ENCODE results near the gene TMPRSS7.

TMPRSS7 gene

DNA sequence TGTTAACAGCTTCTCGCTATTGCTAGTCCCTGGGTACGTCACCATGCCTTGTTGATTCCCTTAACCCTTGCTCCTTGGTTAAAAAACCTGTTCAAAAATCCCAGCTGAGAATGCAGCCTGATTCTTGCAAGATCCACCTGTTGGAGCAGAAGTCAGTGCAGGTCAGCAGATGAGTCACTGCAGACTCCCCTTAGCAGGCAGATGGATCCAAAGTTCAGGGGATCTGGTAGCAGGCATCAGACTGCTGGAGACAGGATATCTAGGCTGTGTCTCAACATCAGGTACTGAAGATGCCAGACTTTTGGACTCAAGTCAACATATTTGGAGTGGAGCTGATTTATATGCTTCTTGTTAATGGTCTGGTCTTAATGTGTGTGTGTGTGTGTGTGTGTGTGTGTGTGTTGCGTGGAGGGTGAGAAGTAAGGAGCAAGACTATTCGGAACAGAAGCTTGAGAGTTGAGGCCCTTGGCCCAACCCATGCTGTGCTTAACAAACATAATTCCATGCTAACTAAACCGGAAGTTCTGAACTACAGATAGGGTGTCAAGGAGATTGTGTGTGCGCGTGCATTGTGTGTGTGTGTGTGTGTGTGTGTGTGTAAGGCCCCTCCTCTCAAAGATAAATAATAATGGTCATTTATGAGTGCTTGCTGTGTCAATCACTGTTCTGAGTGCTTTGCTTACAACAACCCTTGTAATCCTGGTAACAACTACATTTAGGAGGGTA, 50.6 kb downstream of the TMPRSS7 start:
- no CpG with 5 or more reads among the region's 7 CpGs for WGBS, 2 donors (ENCODE audit: extremely low coverage in 2 of 2, insufficient read length in 2 of 2, insufficient replicate concordance in 1 of 2)
- Histone ChIP-seq H2BK15ac (ENCODE audit: low read length) (no peak overlapping the region), H2BK120ac (ENCODE audit: low read depth, low read length) (no peak overlapping the region), H2AFZ (ENCODE audit: low read length) (no peak overlapping the region), H3K79me1 (ENCODE audit: low read depth, low read length) (no peaks in the 10 kb centered on the region), H3K9me3 (replicated peaks in 1 of 2; ENCODE audit: control insufficient read depth in 2 of 2, insufficient read depth in 1 of 2, low read depth in 1 of 2, low read length in 2 of 2) (no peaks in the 10 kb centered on the region), H2BK12ac (ENCODE audit: low read length) (no peak overlapping the region), H3K18ac (ENCODE audit: low read length) (no peak overlapping the region), H3K23ac (ENCODE audit: low read depth, low read length, poor library complexity) (no peak overlapping the region), H3K4me2 (ENCODE audit: insufficient read depth, low read length, poor library complexity, severe bottlenecking) (no peak overlapping the region), H4K8ac (ENCODE audit: low read depth, low read length) (no peak overlapping the region), H4K91ac (ENCODE audit: low read depth, low read length, poor library complexity) (no peak overlapping the region), H3K9ac (ENCODE audit: low read depth, low read length, poor library complexity) (no peak overlapping the region), H3K4me1 (ENCODE audit: control insufficient read depth in 2 of 2, insufficient read depth in 1 of 2, low read depth in 1 of 2, low read length in 2 of 2) (peaks cover 0 to 2% of the 10 kb centered on the region in 2 donors), H2AK5ac (ENCODE audit: low read depth, low read length) (no peak overlapping the region), H3K14ac (ENCODE audit: low read length) (no peak overlapping the region), H3K4ac (ENCODE audit: low read length) (no peak overlapping the region), H3K27me3 (ENCODE audit: control insufficient read depth in 3 of 3, insufficient read depth in 3 of 3, low read depth in 1 of 3, low read length in 3 of 3) (peaks cover 0 to 52% (median 18%) of the 10 kb centered on the region in 3 experiments), H3K27ac (replicated peaks; ENCODE audit: low read length) (no peak overlapping the region), H3K4me3 (ENCODE audit: low read length in 2 of 2) (no peak overlapping the region), H3K36me3 (replicated peaks in 1 of 2; ENCODE audit: control insufficient read depth in 2 of 2, insufficient read depth in 2 of 2, low read length in 2 of 2) (no peaks in the 10 kb centered on the region), H2BK5ac (ENCODE audit: low read length) (no peak overlapping the region)
- DNase-seq (ENCODE audit: low spot score), result no peak

DNA sequence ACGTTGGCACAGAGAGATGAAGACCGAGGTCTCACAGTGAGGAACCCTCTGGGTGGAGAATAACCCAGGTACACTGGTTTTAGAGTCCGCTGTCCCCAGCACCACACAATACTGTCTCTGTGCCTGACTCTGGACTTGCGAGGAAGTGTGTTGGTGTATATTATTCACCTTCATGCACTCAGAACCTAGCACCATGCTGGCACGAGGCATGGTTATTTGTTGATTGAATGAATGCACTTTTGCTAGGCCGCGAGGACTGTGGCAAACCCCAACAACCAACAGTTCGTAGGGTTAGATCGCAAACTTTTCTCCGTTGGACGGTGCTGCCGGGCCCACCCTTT, 51.2 kb downstream of the TMPRSS7 start:
- Histone ChIP-seq H3K23ac (ENCODE audit: low read depth, low read length, poor library complexity) (no peak overlapping the region), H3K4me3 (ENCODE audit: low read length in 2 of 2) (peak overlapping the region; percentile 52 to 77), H4K91ac (ENCODE audit: low read depth, low read length, poor library complexity) (no peak overlapping the region), H2BK120ac (ENCODE audit: low read depth, low read length) (no peak overlapping the region), H3K9me3 (replicated peaks in 1 of 2; ENCODE audit: control insufficient read depth in 2 of 2, insufficient read depth in 1 of 2, low read depth in 1 of 2, low read length in 2 of 2) (no peaks in the 10 kb centered on the region), H3K9ac (ENCODE audit: low read depth, low read length, poor library complexity) (peak overlapping the region; percentile 78), H3K4ac (ENCODE audit: low read length) (no peak overlapping the region), H3K27ac (replicated peaks; ENCODE audit: low read length) (no peak overlapping the region), H3K4me1 (ENCODE audit: control insufficient read depth in 2 of 2, insufficient read depth in 1 of 2, low read depth in 1 of 2, low read length in 2 of 2) (peaks cover 2 to 4% of the 10 kb centered on the region in 2 donors), H3K79me1 (ENCODE audit: low read depth, low read length) (no peaks in the 10 kb centered on the region), H2BK12ac (ENCODE audit: low read length) (no peak overlapping the region), H3K27me3 (ENCODE audit: control insufficient read depth in 3 of 3, insufficient read depth in 3 of 3, low read depth in 1 of 3, low read length in 3 of 3) (peaks cover 0 to 52% (median 18%) of the 10 kb centered on the region in 3 experiments), H3K18ac (ENCODE audit: low read length) (peak overlapping the region; percentile 88), H3K4me2 (ENCODE audit: insufficient read depth, low read length, poor library complexity, severe bottlenecking) (peak overlapping the region; percentile 89), H2AFZ (ENCODE audit: low read length) (peak overlapping the region; percentile 97), H2BK15ac (ENCODE audit: low read length) (no peak overlapping the region), H3K14ac (ENCODE audit: low read length) (no peak overlapping the region), H2BK5ac (ENCODE audit: low read length) (no peak overlapping the region), H3K36me3 (replicated peaks in 1 of 2; ENCODE audit: control insufficient read depth in 2 of 2, insufficient read depth in 2 of 2, low read length in 2 of 2) (no peaks in the 10 kb centered on the region), H4K8ac (ENCODE audit: low read depth, low read length) (no peak overlapping the region), H2AK5ac (ENCODE audit: low read depth, low read length) (no peak overlapping the region)
- no CpG with 5 or more reads among the region's 12 CpGs for whole genome bisulfite sequencing, 2 donors (ENCODE audit: extremely low coverage in 2 of 2, insufficient read length in 2 of 2, insufficient replicate concordance in 1 of 2)
- no peak for DNase-seq (ENCODE audit: low spot score)

- no peak within 1 kb of the TSS for H3K27ac ChIP-seq (replicated peaks; ENCODE audit: low read length)
- H4K91ac ChIP-seq (ENCODE audit: low read depth, low read length, poor library complexity), result no peak within 1 kb of the TSS
- peak within 1 kb of the TSS; percentile 62 for H3K23ac ChIP-seq (ENCODE audit: low read depth, low read length, poor library complexity)
- H3K9ac ChIP-seq (ENCODE audit: low read depth, low read length, poor library complexity), result peak within 1 kb of the TSS; percentile 78
- peaks cover 0 to 52% (median 18%) of the 10 kb centered on the region in 3 experiments for H3K27me3 ChIP-seq (ENCODE audit: control insufficient read depth in 3 of 3, insufficient read depth in 3 of 3, low read depth in 1 of 3, low read length in 3 of 3)
- H3K9me3 ChIP-seq (replicated peaks in 1 of 2; ENCODE audit: control insufficient read depth in 2 of 2, insufficient read depth in 1 of 2, low read depth in 1 of 2, low read length in 2 of 2), result no peaks in the 10 kb centered on the region
- H3K4ac ChIP-seq (ENCODE audit: low read length), result no peak within 1 kb of the TSS
- H4K8ac ChIP-seq (ENCODE audit: low read depth, low read length), result no peak within 1 kb of the TSS
- H3K14ac ChIP-seq (ENCODE audit: low read length), result no peak within 1 kb of the TSS
- no peaks in the 10 kb centered on the region for H3K36me3 ChIP-seq (replicated peaks in 1 of 2; ENCODE audit: control insufficient read depth in 2 of 2, insufficient read depth in 2 of 2, low read length in 2 of 2)
- H2BK120ac ChIP-seq (ENCODE audit: low read depth, low read length), result no peak within 1 kb of the TSS
- peak within 1 kb of the TSS; percentile 52 to 77 for H3K4me3 ChIP-seq (ENCODE audit: low read length in 2 of 2)
- peak within 1 kb of the TSS; percentile 88 for H3K18ac ChIP-seq (ENCODE audit: low read length)
- peak within 1 kb of the TSS; percentile 97 for H2AFZ ChIP-seq (ENCODE audit: low read length)
- H2BK5ac ChIP-seq (ENCODE audit: low read length), result no peak within 1 kb of the TSS
- H3K4me1 ChIP-seq (ENCODE audit: control insufficient read depth in 2 of 2, insufficient read depth in 1 of 2, low read depth in 1 of 2, low read length in 2 of 2), result peaks cover 6 to 9% of the 10 kb centered on the region in 2 donors
- WGBS, 2 donors (ENCODE audit: extremely low coverage in 2 of 2, insufficient read length in 2 of 2, insufficient replicate concordance in 1 of 2), result no CpG with 5 or more reads among the region's 67 CpGs
- H3K4me2 ChIP-seq (ENCODE audit: insufficient read depth, low read length, poor library complexity, severe bottlenecking), result peak within 1 kb of the TSS; percentile 89
- H3K79me1 ChIP-seq (ENCODE audit: low read depth, low read length), result no peaks in the 10 kb centered on the region
- no peak within 1 kb of the TSS for H2BK12ac ChIP-seq (ENCODE audit: low read length)
- DNase-seq (ENCODE audit: low spot score), result peak; percentile 74
- H2BK15ac ChIP-seq (ENCODE audit: low read length), result no peak within 1 kb of the TSS
- no peak within 1 kb of the TSS for H2AK5ac ChIP-seq (ENCODE audit: low read depth, low read length)
These were observed 51.7 kb downstream of the TMPRSS7 start, which contains the start of gene C3orf52 for GRCh38 chr3:112086076-112086854. Gene C3orf52 (plus strand): TSS chr3:112086389. CDS start chr3:112086408, 19 bp downstream.

Measured in neuronal stem cell (in vitro differentiated cells).